HG03521 (cell line): Measurements from ENCODE around the gene MS4A8.

Experiments
- ATAC-seq: cut with Tn5 transposase; IDR thresholded peaks from one replicate; pipeline ENCODE4 v1.9.1; 2021; ENCODE audit warnings: mild to moderate bottlenecking, moderate library complexity; ENCODE audit not compliant: unreplicated experiment

Gene MS4A8

GRCh38 chr11:60762851-60763691 lies 63.7 kb downstream of the MS4A8 start:
- peak; percentile 55 for ATAC-seq

- no peak for ATAC-seq
These were observed 64.4 kb downstream of the MS4A8 start for GRCh38 chr11:60763692-60764369.

- ATAC-seq: peak; percentile 37
These were observed 65.5 kb downstream of the MS4A8 start for GRCh38 chr11:60764879-60765278.

GRCh38 chr11:60765355-60765754 lies 65.9 kb downstream of the MS4A8 start:
- no peak for ATAC-seq
